MM.1S (cell line): ENCODE data around the gene CADPS.

ENCODE experiments used
- DNase-seq: peaks from one replicate; pipeline ENCODE4 v3.0.0-alpha.2; 2015
- H2AFZ ChIP-seq: fragments of 300-600 bp; sonication (generic); 2 replicates; pipeline ENCODE4 v1.6.0; 2016; ENCODE audit warnings: antibody characterized with exemption, low read length
- H3F3A ChIP-seq: fragments of 300-600 bp; sonication (generic); 2 replicates; pipeline ENCODE4 v1.6.1; 2016; ENCODE audit warnings: mild to moderate bottlenecking, antibody characterized with exemption, low read length, moderate library complexity, mixed read lengths; ENCODE audit not compliant: insufficient read depth
- H3K27ac ChIP-seq: fragments of 300-600 bp; sonication (generic); 2 replicates; pipeline ENCODE4 v1.5.1; 2016; ENCODE audit warnings: mild to moderate bottlenecking, low read length
- H3K27me3 ChIP-seq: fragments of 300-600 bp; sonication (generic); replicated peaks from 2 replicates; pipeline ENCODE4 v1.6.0; 2016; ENCODE audit warnings: low read length; ENCODE audit not compliant: insufficient read depth
- H3K36me3 ChIP-seq: fragments of 300-600 bp; sonication (generic); replicated peaks from 2 replicates; pipeline ENCODE4 v1.6.1; 2016; ENCODE audit warnings: mild to moderate bottlenecking, low read length, mixed read lengths; ENCODE audit not compliant: insufficient read depth
- H3K4me1 ChIP-seq: fragments of 300-600 bp; sonication (generic); 2 replicates; pipeline ENCODE4 v1.6.1; 2016; ENCODE audit warnings: low read length, mixed read lengths
- H3K4me2 ChIP-seq: fragments of 300-600 bp; sonication (generic); 2 replicates; pipeline ENCODE4 v1.6.0; 2016; ENCODE audit warnings: low read depth, low read length
- H3K4me3 ChIP-seq: fragments of 300-600 bp; sonication (generic); 2 replicates; pipeline ENCODE4 v1.5.1; 2016; ENCODE audit warnings: low read length, mixed read lengths
- H3K79me2 ChIP-seq: fragments of 300-600 bp; sonication (generic); 2 replicates; pipeline ENCODE4 v1.6.1; 2016; ENCODE audit warnings: mixed run types, low read length, mixed read lengths
- H3K9ac ChIP-seq: fragments of 300-600 bp; sonication (generic); 2 replicates; pipeline ENCODE4 v1.6.1; 2016; ENCODE audit warnings: low read length, mixed read lengths
- H3K9me2 ChIP-seq: fragments of 300-600 bp; sonication (generic); replicated peaks from 2 replicates; pipeline ENCODE4 v1.6.1; 2016; ENCODE audit warnings: mild to moderate bottlenecking, low read length, mixed read lengths; ENCODE audit not compliant: insufficient read depth
- H3K9me3 ChIP-seq: fragments of 300-600 bp; sonication (generic); replicated peaks from 2 replicates; pipeline ENCODE4 v1.6.1; 2016; ENCODE audit warnings: mild to moderate bottlenecking, low read length, mixed read lengths; ENCODE audit not compliant: insufficient read depth
- H4K20me1 ChIP-seq: fragments of 300-600 bp; sonication (generic); 2 replicates; pipeline ENCODE4 v1.6.1; 2016; ENCODE audit warnings: mild to moderate bottlenecking, low read length, moderate library complexity, mixed read lengths; ENCODE audit not compliant: insufficient read depth
- CTCF ChIP-seq: fragments of 300-600 bp; sonication (generic); IDR thresholded peaks from 2 replicates; pipeline ENCODE4 v1.5.1; 2016; ENCODE audit warnings: antibody characterized with exemption, low read length, mixed read lengths
- EZH2 ChIP-seq: fragments of 300-600 bp; sonication (generic); optimal IDR thresholded peaks from 2 replicates; pipeline ENCODE3; 2017; ENCODE audit warnings: low read depth, mild to moderate bottlenecking, antibody characterized with exemption, low read length, mixed read lengths
- EZH2phosphoT487 ChIP-seq: fragments of 300-600 bp; sonication (generic); IDR thresholded peaks from 2 replicates; pipeline ENCODE4 v1.6.1; 2018; ENCODE audit warnings: antibody characterized with exemption, low read length

CADPS gene

GRCh38 chr3:62496503-62496902 lies 378.7 kb downstream of the CADPS start:
- H3K4me1 ChIP-seq, result no peaks in the 10 kb centered on the region
- no peaks in the 10 kb centered on the region for H3K36me3 ChIP-seq
- DNase-seq, result no peak

GRCh38 chr3:62493109-62493801 lies 382.0 kb downstream of the CADPS start:
- Histone ChIP-seq H3K9ac (no peak overlapping the region), H3K4me2 (no peak overlapping the region), H4K20me1 (no peaks in the 10 kb centered on the region), H3K4me3 (no peak overlapping the region), H3K9me3 (no peaks in the 10 kb centered on the region), H3K79me2 (no peaks in the 10 kb centered on the region), H3K9me2 (no peaks in the 10 kb centered on the region), H3F3A (no peaks in the 10 kb centered on the region), H3K4me1 (no peaks in the 10 kb centered on the region), H3K36me3 (no peaks in the 10 kb centered on the region), H2AFZ (no peak overlapping the region), H3K27ac (no peak overlapping the region), H3K27me3 (no peaks in the 10 kb centered on the region)
- TF ChIP-seq CTCF, result peak; percentile 26; the same call in 1 of the 2 replicates
- no peak for TF ChIP-seq EZH2phosphoT487
- no peak for TF ChIP-seq EZH2
- no peak for DNase-seq

More at GRCh38 chr3:62496503-62496902, 378.7 kb downstream of the CADPS start:
- Histone ChIP-seq H3K9ac (no peak overlapping the region), H3K9me2 (no peaks in the 10 kb centered on the region), H4K20me1 (no peaks in the 10 kb centered on the region), H3F3A (no peaks in the 10 kb centered on the region), H3K4me3 (no peak overlapping the region), H3K9me3 (no peaks in the 10 kb centered on the region), H3K79me2 (no peaks in the 10 kb centered on the region), H2AFZ (no peak overlapping the region), H3K4me2 (no peak overlapping the region), H3K27ac (no peak overlapping the region), H3K27me3 (no peaks in the 10 kb centered on the region)
- TF ChIP-seq CTCF, result no peak
- no peak for TF ChIP-seq EZH2phosphoT487
- TF ChIP-seq EZH2, result no peak

GRCh38 chr3:62482961-62483360 lies 392.3 kb downstream of the CADPS start:
- no peak overlapping the region for H3K4me3 ChIP-seq
- no peak for DNase-seq
- no peak for TF ChIP-seq CTCF
- TF ChIP-seq EZH2phosphoT487, result no peak
- no peaks in the 10 kb centered on the region for H3K27me3 ChIP-seq
- no peaks in the 10 kb centered on the region for H3K9me2 ChIP-seq
- H2AFZ ChIP-seq, result no peak overlapping the region
- H3K4me1 ChIP-seq, result no peaks in the 10 kb centered on the region
- H3K27ac ChIP-seq, result no peak overlapping the region
- no peaks in the 10 kb centered on the region for H4K20me1 ChIP-seq
- no peaks in the 10 kb centered on the region for H3K9me3 ChIP-seq
- no peaks in the 10 kb centered on the region for H3K79me2 ChIP-seq
- no peaks in the 10 kb centered on the region for H3F3A ChIP-seq
- no peaks in the 10 kb centered on the region for H3K36me3 ChIP-seq
- no peak overlapping the region for H3K9ac ChIP-seq
- no peak overlapping the region for H3K4me2 ChIP-seq
